GM18511 (cell line): ENCODE measurements around the gene NPAT.

ENCODE experiments used
- ATAC-seq: cut with Tn5 transposase; IDR thresholded peaks from one replicate; pipeline ENCODE4 v1.9.1; 2021; ENCODE audit warnings: mild to moderate bottlenecking, moderate library complexity; ENCODE audit not compliant: unreplicated experiment

NPAT gene

DNA sequence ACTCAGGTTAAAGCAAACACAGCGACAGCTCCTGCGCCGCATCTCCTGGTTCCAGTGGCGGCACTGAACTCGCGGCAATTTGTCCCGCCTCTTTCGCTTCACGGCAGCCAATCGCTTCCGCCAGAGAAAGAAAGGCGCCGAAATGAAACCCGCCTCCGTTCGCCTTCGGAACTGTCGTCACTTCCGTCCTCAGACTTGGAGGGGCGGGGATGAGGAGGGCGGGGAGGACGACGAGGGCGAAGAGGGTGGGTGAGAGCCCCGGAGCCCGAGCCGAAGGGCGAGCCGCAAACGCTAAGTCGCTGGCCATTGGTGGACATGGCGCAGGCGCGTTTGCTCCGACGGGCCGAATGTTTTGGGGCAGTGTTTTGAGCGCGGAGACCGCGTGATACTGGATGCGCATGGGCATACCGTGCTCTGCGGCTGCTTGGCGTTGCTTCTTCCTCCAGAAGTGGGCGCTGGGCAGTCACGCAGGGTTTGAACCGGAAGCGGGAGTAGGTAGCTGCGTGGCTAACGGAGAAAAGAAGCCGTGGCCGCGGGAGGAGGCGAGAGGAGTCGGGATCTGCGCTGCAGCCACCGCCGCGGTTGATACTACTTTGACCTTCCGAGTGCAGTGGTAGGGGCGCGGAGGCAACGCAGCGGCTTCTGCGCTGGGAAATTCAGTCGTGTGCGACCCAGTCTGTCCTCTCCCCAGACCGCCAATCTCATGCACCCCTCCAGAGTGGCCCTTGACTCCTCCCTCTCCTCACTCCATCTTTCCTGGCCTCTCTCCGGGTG, at the start of gene NPAT, which contains the start of gene ATM:
Gene NPAT, minus strand, starts transcription at position 65 of the 774 bp plus-strand sequence. CDS start 102 bp downstream, outside the sequence.
Gene ATM, plus strand, starts transcription at position 494 of the 774 bp plus-strand sequence. CDS start 4,558 bp downstream, outside the sequence.
- ATAC-seq: peak; percentile 76

DNA sequence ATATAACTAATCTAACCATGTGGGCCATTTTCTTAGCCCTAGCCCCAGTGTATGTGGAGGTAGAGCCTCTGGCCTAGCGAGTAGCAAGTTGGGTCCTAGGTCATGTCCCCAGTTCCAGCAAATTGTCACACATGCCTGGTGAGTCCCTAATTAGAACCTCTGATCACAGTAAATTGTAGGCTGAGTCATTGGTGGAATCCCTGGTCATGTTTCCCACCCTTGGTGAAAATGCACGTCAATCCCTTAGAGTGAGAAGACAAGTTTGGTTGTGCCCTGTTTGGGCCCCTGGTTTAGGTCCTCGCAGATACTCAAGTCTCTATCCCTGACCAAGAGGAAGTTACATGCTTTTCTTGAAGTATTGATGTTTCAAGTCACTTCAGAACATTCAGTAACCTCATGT, 47.1 kb upstream of the NPAT start:
- no peak for ATAC-seq

DNA sequence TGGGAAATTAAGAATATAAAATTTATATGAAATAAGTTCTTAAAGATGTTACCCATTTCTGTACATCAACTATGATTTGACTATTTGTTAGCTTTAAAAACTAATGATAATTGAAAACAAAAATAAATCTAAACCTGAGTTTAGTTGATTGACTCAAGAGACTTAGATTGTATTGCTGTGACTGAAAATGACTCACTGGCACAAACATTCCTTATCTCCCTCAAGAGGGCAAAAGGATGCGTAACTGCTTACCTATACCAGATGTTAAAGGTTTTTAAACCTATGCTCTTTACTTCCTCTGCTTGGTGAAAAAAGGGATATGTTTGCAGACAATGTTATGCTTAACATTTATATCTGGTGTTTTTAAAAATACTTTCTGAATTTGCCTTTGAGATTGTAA, 30.7 kb upstream of the NPAT start:
- ATAC-seq: no peak

DNA sequence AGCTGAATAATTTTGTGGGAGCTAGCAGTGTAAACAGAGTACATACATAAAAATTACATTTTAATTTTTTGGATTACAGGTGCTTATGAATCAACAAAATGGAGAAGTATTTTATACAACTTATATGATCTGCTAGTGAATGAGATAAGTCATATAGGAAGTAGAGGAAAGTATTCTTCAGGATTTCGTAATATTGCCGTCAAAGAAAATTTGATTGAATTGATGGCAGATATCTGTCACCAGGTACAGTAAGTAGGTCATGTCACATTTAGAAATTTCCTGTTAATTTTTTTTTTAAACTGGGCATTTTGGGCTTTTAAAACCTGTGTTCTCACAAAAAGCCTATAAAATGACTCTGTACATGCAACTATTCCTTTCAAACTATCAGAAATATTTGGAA, 24.4 kb upstream of the NPAT start:
- no peak for ATAC-seq

DNA sequence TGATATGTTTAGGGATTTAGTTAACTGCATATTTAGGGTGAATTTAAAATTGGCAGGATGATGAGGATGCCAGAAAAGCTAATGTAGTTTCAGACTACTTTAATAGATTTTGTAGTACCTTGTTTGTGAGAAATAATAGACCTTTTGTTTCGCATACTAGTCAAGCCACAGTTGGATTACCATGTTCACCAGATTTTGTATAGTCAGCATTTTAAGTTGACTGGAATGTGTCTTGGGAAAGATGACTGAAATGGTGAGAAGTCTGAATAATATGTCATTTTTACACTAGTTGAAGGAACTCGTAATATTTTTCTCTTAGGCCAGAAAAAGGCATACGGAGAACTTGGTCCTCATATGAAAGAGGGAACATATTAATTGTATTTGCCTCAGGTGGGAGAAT, 23.9 kb upstream of the NPAT start:
- no peak for ATAC-seq

DNA sequence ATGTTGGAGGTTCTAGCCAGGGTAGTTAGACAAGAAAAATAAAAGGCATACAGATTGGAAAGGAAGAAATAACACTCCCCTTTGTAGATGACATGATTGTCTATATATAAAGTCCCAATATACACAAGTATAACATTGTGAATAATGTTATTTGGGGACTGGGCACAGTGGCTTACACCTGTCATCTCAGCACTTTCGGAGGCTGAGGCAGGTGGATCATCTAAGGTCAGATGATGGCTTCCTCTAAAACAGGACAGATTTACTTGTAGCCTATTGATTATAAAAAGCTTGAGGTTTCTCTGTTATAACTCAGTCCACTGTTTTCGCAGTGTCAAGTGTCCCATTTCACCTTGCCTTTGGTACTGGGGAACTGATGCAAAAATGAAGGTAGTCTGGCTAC, 20.0 kb upstream of the NPAT start:
- ATAC-seq: no peak

DNA sequence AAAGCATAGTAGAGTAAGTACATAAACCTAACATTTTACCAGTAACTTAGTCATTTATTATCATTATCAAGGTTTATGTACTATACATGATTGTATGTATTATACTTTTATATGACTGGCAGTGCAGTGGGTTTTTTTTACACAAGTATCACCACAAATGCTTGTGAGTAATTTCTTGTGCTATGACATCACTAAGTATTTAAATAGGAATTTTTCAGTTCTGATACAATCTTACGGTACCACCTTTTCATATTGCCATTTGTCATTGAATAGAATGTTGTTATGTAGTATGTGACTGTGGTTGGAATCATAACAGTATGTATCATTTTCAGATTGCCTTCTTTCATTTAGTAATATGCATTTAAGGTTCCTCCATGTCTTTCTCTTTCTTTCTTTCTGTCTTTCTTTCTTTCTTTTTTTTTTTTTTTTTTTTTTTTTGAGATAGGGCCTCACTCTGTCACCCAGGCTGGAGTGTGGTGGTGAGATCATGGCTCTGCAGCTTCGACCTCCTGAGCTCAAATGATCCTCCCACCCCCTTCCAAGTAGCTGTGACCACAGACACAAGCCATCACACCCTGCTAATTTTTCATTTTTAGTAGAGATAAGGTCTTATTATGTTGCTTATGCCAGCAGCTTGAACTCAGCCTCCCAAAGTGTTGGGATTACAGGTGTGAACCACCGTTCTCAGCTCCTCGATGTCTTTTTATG, 19.0 kb upstream of the NPAT start:
- no peak for ATAC-seq

DNA sequence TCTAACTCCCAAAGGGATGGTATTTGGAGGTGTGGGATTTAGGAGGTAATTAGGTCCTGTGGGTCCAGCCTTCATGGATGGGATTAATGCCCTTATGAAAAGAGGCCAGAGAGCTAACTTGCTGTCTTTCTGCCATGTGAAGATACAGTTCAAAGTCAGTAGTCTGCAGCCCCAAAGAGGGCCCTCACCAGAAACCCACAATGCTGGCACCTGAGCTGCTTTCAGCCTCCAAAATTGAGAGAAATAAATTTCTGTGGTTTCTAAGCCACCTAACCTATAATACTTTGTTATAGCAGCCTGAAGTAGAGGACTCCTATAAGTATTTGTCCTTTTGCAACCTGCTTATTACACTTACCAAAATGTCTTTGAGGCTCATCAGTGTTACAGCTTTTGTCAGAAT, 16.6 kb upstream of the NPAT start:
- ATAC-seq: no peak

DNA sequence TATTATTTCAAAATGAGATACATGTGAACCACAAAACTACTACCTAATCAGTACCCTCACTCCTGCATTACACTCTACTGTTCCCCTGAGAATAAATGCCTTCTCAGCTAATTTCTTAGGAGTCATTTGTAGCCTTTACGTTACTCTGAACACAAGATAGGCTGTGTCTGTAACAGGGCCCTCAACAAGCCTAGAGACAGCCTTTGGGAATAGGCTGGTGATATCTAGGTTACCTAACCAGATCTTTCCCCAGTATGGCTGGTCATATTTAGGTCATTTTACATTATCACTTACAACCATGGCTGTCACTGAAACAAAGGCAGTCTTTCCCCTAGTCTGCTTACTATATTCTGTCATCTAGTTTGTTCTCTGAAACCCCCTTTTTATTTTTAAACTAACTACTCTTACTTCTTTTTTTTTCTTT, 14.6 kb upstream of the NPAT start:
- ATAC-seq: peak; percentile 71

DNA sequence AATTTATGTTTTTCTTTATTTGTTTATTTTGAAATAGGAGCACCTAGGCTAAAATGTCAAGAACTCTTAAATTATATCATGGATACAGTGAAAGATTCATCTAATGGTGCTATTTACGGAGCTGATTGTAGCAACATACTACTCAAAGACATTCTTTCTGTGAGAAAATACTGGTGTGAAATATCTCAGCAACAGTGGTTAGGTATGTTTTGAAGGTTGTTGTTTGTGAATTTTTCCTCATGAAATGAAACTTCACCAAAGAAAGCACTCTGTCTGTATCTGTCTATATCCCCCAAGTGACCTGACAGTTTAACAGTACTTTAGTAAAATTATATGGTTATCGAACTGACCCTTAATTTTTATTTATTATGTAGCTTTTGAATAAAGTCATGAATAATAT, 13.2 kb upstream of the NPAT start:
- ATAC-seq: no peak

DNA sequence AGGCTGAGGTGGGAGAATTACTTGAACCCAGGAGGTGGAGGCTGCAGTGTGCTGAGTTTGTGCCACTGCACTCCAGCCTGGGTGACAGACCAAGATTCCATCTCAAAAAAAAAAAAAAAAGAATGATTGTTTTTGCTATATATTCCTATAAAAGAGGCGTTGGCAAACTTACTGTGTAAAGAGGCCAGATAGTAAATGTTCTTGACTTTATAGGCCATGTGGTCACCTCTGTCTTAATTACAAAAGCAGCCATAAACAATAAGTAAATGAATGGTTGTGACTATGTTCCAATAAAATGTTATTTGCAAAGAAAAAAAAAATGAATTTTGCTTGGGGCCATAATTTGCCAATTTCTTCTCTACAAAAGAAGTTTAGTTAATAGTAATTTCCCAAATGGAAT, 12.8 kb upstream of the NPAT start:
- ATAC-seq: no peak

DNA sequence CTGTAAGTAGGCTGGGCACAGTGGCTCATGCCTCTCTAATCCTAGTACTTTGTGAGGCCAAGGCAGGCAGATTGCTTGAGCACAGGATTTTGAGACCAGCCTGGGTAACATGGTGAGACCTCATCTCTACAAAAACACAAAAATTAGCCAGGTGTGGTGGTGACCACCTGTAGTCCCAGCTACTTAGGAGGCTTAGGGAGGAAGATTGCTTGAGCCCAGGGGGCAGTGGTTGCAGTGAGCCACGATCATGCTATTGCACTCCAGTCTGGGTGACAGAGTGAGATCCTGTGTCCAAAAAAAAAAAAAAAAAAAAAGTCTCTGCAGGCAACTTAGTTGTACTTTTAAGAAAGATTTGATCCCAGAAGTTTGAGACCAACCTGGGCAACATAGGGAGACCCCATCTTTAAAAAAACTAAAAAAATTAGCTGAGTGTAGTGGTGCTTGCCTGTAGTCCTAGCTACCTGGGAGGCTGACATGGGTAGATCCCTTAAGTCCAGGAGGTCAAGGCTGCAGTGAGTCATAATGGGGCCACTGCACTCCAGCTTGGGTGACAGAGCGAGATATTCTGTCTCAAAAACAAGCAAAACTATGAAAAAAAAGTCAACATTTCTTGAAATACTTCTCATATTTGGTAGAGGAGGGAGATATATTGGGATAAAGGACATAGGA, 11.0 kb upstream of the NPAT start:
- no peak for ATAC-seq

DNA sequence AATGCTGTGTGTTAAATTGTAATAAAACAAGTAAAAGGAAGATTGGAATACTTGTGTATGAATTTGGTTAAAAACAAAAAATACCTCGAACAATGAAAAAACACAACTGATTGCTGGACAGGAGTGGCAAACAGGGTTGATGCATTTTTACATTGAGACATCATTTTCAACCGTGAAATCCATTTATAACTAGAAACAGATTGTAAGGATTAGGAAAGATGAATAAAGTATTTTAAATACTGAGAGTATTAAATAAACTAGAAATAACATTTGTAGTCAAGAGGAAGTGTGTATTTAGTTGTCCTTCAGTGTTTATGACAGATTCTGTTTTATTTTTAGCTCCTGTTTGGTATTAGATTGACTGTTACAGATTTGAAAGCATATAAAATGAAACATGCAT, 5.8 kb upstream of the NPAT start:
- ATAC-seq: no peak

DNA sequence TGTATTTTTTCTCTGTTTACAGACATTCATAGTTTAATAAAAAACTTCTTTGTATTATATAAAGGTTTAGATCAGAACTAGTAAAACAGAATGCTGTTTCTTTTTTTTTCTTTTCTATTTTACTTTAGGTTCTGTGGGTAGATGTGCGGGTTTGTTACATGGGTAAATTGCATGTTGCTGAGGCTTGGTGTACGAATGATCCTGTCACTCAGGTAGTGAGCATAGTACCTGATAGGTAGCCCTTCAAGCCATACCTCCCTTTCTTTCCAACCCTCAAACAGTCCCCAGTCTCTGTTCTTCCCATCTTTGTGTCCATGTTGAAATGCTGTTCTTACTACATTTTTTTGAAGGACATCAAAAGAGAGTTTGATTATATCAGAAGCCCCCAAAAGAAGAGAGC, 3.6 kb upstream of the NPAT start:
- ATAC-seq: no peak

DNA sequence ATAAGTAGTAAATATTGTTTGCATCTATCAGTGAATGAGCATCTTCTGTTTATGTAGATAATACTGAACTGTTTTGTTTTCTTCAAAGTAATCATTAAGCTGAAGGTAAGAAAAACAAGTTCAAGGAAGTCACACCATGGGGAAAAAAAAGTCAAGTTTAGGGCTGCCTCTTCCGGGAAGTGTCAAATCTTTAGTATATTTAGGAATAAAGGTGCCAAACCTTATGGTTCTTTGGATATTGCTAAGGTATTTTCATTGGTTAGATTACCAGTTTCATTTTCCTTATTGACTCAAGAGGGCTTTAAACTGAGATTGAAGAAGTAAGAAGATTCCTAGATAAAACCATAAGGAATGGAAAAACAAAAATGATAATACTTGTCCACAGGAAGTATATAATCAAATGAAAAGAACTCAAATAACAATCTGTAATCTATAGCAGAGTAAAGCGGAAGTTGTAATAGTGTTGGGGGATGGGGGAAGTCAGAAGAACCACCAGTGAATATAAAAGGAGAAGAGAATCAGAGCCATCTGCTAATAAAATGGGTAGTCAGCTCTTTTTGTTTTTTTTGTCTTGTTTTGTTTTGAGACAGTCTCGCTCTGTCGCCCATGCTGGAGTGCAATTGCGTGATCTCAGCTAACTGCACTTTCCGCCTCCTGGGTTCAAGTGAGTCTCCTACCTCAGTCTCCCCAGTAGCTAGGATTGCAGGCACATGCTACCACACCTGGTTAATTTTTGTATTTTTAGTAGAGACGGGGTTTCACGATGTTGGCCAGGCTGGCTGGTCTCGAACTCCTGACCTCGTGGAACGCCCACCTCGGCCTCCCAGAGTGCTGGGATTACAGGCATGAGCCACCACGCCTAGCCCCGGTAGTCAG, 2.7 kb upstream of the NPAT start:
- ATAC-seq: no peak

DNA sequence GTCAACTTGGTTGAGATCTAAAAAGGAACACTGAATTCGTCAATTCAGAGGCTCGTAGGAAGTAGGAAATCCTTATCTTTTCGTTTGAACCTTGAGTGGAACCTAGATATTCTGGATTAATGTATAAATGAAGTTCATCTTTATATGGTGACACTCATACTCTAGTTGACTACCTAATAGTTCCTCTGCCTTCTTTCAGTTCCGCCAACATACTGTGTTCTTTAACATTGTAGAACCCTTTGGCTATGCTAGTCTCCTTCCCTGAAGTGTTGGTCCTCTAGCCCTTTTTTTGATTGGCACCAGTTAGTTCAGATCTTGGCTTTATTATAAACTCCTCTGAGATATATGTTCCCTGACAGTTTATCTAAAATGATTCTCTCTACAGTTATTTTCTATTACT, 1.9 kb upstream of the NPAT start:
- no peak for ATAC-seq

DNA sequence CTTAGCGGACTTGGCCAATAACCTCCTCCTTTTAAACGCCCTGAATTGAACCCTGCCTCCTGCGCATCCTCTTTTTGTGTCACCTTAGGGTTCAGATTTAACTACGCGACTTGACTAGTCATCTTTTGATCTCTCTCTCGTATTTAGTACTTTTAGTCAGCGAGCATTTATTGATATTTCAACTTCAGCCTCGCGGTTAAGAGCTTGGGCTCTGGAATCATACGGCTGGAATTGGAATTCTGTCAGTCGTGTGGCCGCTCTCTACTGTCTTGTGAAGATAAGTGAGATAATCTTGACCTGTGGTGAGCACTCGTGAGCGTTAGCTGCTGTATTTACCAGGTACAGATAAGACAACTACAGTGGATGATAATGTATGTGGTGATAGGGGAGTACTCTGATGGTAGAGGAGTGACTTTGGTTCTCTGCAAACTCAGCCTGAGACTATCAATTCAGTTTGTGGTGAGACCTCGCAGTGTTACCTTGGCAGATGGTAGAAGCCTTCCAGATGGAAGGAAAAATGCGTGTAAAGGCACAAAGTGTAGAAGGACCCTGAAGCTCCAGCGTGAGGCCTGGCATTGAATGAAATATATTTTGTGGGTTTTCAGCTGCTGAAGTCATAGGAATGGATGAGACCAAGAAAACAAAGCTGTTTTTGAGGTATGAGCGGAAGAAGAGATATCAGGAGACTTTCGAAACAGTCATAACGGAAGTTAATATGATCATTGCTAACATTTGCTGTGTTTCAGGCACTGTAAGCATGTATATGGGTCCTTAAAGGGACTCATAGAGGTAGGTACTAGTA, 1.1 kb upstream of the NPAT start:
- ATAC-seq: peak; percentile 36

DNA sequence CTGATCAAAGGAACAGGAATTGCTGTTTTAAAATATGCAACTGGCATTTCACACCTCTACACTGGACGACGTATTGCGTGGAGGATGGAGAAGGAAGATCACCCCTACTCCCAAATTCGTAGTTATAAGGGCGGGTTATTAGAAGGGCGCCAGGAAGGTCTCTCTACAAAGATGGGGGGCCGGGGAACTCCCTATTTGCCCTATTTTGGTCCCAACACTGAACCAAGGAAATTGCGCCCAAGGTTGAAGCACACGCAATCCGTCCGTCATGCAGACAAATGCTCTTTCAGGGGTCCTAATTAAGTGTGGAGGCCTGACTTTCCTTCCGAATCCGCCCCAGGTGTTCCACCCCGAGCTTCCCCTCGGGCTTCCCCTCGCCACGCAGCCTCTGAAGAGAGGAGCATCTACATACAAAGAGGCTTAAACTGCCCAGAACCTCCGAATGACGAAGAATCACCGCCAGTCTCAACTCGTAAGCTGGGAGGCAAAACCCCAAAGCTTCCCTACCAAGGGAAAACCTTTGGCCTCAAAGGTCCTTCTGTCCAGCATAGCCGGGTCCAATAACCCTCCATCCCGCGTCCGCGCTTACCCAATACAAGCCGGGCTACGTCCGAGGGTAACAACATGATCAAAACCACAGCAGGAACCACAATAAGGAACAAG, 396 bp downstream of the NPAT start:
- ATAC-seq: no peak

DNA sequence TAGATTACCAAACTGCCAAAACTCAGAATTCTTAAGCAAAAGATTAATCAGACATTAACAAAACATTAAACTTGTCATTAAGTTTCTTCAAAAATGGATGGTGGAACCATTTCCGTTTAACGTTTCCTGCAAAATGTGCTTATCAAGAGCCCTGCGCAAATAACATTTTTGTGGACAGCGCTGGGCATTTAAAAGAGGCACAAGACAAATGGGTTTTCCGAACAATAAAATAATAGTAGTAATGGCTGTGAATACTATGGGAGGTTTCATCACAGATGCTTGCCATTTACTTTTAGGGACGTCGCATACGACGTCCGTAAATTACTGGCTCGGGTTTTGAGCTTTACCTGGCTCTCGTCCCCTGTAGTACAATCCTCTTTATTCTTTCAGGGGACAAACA, 1.1 kb downstream of the NPAT start:
- no peak for ATAC-seq
